GM12878 (cell line): ENCODE measurements around the gene SEMA3D. TPM values are rescaled to one million over a fixed set of nuclear protein-coding genes. Genes with fewer than 3 reads are reported as not detected.

Source experiments
- ATAC-seq: fragments of 200-7000 bp; cut with Tn5 transposase; 3 replicates; pipeline ENCODE4 v1.9.1; 2020; ENCODE audit warnings: mild to moderate bottlenecking, moderate library complexity
- BruUV-seq: library from RNA; stranded (reverse); fragments of 400-500 nt; replicated peaks from 2 replicates; lab custom pipeline; 2021; lab: Mats Ljungman, UMichigan
- CTCF ChIA-PET: fragments of 300-600 bp; sonication (Branson Sonifier 250); formaldehyde crosslinking; extraction: SDS; loops from one replicate; lab custom pipeline; 2021; ENCODE audit warnings: inconsistent platforms; lab: Yijun Ruan, JAX
- POLR2A ChIA-PET: fragments of 350-600 bp; formaldehyde crosslinking; extraction: SDS; loops from one replicate; lab custom pipeline; 2021; ENCODE audit warnings: inconsistent platforms; lab: Charles Lee
- RAD21 ChIA-PET: fragments of 300-600 bp; sonication (Branson Sonifier 250); formaldehyde crosslinking; loops from one replicate; lab custom pipeline; 2023; ENCODE audit warnings: antibody characterized with exemption; ENCODE audit not compliant: unreplicated experiment; lab: Charles Lee
- SMC1A ChIA-PET: fragments of 300-600 bp; sonication (Branson Sonifier 250); formaldehyde crosslinking; loops from one replicate; lab custom pipeline; 2023; ENCODE audit not compliant: unreplicated experiment, uncharacterized antibody; lab: Charles Lee
- DNase-seq: peaks from one replicate; pipeline ENCODE4 v3.0.0-alpha.2; 2011; ENCODE audit warnings: low read depth, low spot score
- FAIRE-seq: peaks from 3 replicates; lab custom pipeline; 2011; peaks lifted over from hg19 to GRCh38; lab: Jason Lieb, UNC
- H2AFZ ChIP-seq: 2 replicates; pipeline ENCODE4 v1.6.0; 2011; ENCODE audit warnings: low read depth, low read length, control low read depth; ENCODE audit not compliant: control insufficient read depth
- H3K27ac ChIP-seq: 2 replicates; pipeline ENCODE4 v1.5.1; 2011; ENCODE audit warnings: control low read depth; ENCODE audit not compliant: control insufficient read depth, insufficient read depth
- H3K27me3 ChIP-seq, 2 experiments: replicated peaks in 1 of 2; 2 replicates each; pipeline versions ENCODE4 v1.6.0 to v1.6.1; 2011; ENCODE audit warnings: low read length in 1 of 2; ENCODE audit not compliant: control insufficient read depth in 2 of 2, insufficient read depth in 2 of 2
- H3K36me3 ChIP-seq, 2 experiments: 2 replicates each; pipeline ENCODE4 v1.5.1; 2011; ENCODE audit warnings: low read length in 1 of 2; ENCODE audit not compliant: control insufficient read depth in 2 of 2, insufficient read depth in 2 of 2
- H3K4me1 ChIP-seq: 2 replicates; pipeline ENCODE4 v1.6.1; 2011; ENCODE audit warnings: mild to moderate bottlenecking, low read length, moderate library complexity, mixed read lengths; ENCODE audit not compliant: control insufficient read depth, insufficient read depth
- H3K4me2 ChIP-seq: 2 replicates; pipeline ENCODE4 v1.6.0; 2011; ENCODE audit warnings: control low read depth; ENCODE audit not compliant: control insufficient read depth, insufficient read depth
- H3K4me3 ChIP-seq: fragments of 200-600 bp; sonication (generic); 2 replicates; pipeline ENCODE4 v1.5.1; 2016
- H3K79me2 ChIP-seq: 2 replicates; pipeline ENCODE4 v1.6.0; 2011; ENCODE audit warnings: low read length; ENCODE audit not compliant: control insufficient read depth, insufficient read depth
- H3K9ac ChIP-seq: 2 replicates; pipeline ENCODE4 v1.8.0; 2011; ENCODE audit warnings: low read length, control low read depth, mixed read lengths; ENCODE audit not compliant: control insufficient read depth, insufficient read depth
- H3K9me3 ChIP-seq: replicated peaks from 3 replicates; pipeline ENCODE4 v1.5.1; 2011; ENCODE audit warnings: mild to moderate bottlenecking, low read length; ENCODE audit not compliant: control insufficient read depth, insufficient read depth
- H4K20me1 ChIP-seq: 2 replicates; pipeline ENCODE4 v1.6.0; 2011; ENCODE audit not compliant: control insufficient read depth, insufficient read depth
- ATF7 ChIP-seq: fragments of 450-650 bp; IDR thresholded peaks from 2 replicates; pipeline ENCODE4 v1.6.1; 2016; ENCODE audit warnings: low read depth, mild to moderate bottlenecking
- BRCA1 ChIP-seq: IDR thresholded peaks from 2 replicates; pipeline ENCODE4 v1.6.1; 2011; ENCODE audit warnings: low read depth, low read length, improper control_type of control experiment
- HDAC6 ChIP-seq: fragments of 200-600 bp; sonication (generic); IDR thresholded peaks from one replicate; pipeline ENCODE4 v1.8.0; 2017; ENCODE audit warnings: antibody characterized with exemption; ENCODE audit not compliant: unreplicated experiment
- MTA3 ChIP-seq: IDR thresholded peaks from 2 replicates; pipeline ENCODE4 v1.6.1; 2012; ENCODE audit warnings: low read length, inconsistent platforms, borderline replicate concordance
- MXI1 ChIP-seq: fragments of 150-350 bp; IDR thresholded peaks from 2 replicates; pipeline ENCODE4 v1.6.1; 2011; ENCODE audit warnings: low read depth, mild to moderate bottlenecking, inconsistent platforms, low read length, improper control_type of control experiment
- NFIC ChIP-seq: IDR thresholded peaks from 2 replicates; pipeline ENCODE4 v1.6.1; 2012; ENCODE audit warnings: low read depth, mild to moderate bottlenecking, inconsistent platforms, low read length, moderate library complexity
- NR2F1 ChIP-seq: fragments of 450-650 bp; conservative IDR thresholded peaks from 2 replicates; pipeline ENCODE4 v1.6.1; 2017; ENCODE audit warnings: mild to moderate bottlenecking
- PAX8 ChIP-seq: fragments of 450-650 bp; IDR thresholded peaks from 2 replicates; pipeline ENCODE4 v1.6.1; 2017; ENCODE audit warnings: mild to moderate bottlenecking, moderate library complexity
- RFX5 ChIP-seq: IDR thresholded peaks from 2 replicates; pipeline ENCODE4 v1.6.1; 2011; ENCODE audit warnings: low read depth, low read length, improper control_type of control experiment
- TCF12 ChIP-seq: IDR thresholded peaks from 2 replicates; pipeline ENCODE4 v1.6.1; 2011; ENCODE audit warnings: low read depth, mild to moderate bottlenecking, low read length
- WRNIP1 ChIP-seq: IDR thresholded peaks from 2 replicates; pipeline ENCODE4 v1.6.1; 2011; ENCODE audit warnings: low read depth, low read length, improper control_type of control experiment, borderline replicate concordance
- in situ Hi-C: fragments of 300-500 bp; cut with MboI; formaldehyde crosslinking; loops from 9 replicates; pipeline ENCODE4 v1.14.3; 2018; ENCODE audit warnings: mixed read lengths
- intact Hi-C: fragments of 100-400 bp; cut with micrococcal nuclease; formaldehyde crosslinking; loops from one replicate; pipeline ENCODE4 v1.14.2; 2022; ENCODE audit not compliant: unreplicated experiment
- polyA plus RNA-seq, 11 experiments: library from polyadenylated mRNA; depleted of rRNA in 4 of 11; unstranded in 6 of 11; stranded (reverse) in 5 of 11; fragments of >200 nt; fragmentation: Nextera tagmentation in 4 of 11; fragmentation: Illumina TruSeq in 1 of 11; extraction: Ambion mirVana in 4 of 11; extraction: Trizol in 1 of 11; gene quantifications; 1 replicate in 1 of 11; 2 replicates in 10 of 11; pipeline versions ENCODE4 v1.2.1 to v1.2.3, GENCODE V29; 2011 to 2016; ENCODE audit warnings: inconsistent platforms in 2 of 11, missing spikeins in 2 of 11, low read depth in 1 of 11
- total RNA-seq, 4 experiments: library from RNA; depleted of rRNA in 3 of 4; stranded (reverse); fragments of >200 nt in 3 of 4; fragmentation: Illumina TruSeq in 1 of 4; extraction: Trizol in 1 of 4; gene quantifications; 2 replicates each; pipeline versions ENCODE4 v1.2.1 to v1.2.3, GENCODE V29; 2013 to 2021
- TF ChIP-seq, protein P1 (sequence below): fragments of 450-650 bp; formaldehyde crosslinking; IDR thresholded peaks from 2 replicates; pipeline ENCODE4 v1.4.0; 2020; ENCODE audit warnings: mild to moderate bottlenecking, moderate library complexity

Gene SEMA3D
- total and polyA plus RNA-seq, 10 of the 15 experiments (the other 5 are each of a cell fraction or from before 2014, with no cell fraction given) = 0.04 TPM; not detected in 9

GRCh38 chr7:84998665-84999064 lies 188.2 kb downstream of the SEMA3D start:
- Histone ChIP-seq H3K9me3 (no peaks in the 10 kb centered on the region), H3K4me2 (no peak overlapping the region)
- in situ Hi-C loops = no loop called here
- TF ChIP-seq RFX5 (no peak), MTA3 (no peak), WRNIP1 (no peak), MXI1 (no peak), NR2F1 (no peak), HDAC6 (no peak), BRCA1 (no peak), PAX8 (no peak), NFIC (no peak), TCF12 (no peak), ATF7 (no peak)
- TF ChIP-seq, protein P1, sequence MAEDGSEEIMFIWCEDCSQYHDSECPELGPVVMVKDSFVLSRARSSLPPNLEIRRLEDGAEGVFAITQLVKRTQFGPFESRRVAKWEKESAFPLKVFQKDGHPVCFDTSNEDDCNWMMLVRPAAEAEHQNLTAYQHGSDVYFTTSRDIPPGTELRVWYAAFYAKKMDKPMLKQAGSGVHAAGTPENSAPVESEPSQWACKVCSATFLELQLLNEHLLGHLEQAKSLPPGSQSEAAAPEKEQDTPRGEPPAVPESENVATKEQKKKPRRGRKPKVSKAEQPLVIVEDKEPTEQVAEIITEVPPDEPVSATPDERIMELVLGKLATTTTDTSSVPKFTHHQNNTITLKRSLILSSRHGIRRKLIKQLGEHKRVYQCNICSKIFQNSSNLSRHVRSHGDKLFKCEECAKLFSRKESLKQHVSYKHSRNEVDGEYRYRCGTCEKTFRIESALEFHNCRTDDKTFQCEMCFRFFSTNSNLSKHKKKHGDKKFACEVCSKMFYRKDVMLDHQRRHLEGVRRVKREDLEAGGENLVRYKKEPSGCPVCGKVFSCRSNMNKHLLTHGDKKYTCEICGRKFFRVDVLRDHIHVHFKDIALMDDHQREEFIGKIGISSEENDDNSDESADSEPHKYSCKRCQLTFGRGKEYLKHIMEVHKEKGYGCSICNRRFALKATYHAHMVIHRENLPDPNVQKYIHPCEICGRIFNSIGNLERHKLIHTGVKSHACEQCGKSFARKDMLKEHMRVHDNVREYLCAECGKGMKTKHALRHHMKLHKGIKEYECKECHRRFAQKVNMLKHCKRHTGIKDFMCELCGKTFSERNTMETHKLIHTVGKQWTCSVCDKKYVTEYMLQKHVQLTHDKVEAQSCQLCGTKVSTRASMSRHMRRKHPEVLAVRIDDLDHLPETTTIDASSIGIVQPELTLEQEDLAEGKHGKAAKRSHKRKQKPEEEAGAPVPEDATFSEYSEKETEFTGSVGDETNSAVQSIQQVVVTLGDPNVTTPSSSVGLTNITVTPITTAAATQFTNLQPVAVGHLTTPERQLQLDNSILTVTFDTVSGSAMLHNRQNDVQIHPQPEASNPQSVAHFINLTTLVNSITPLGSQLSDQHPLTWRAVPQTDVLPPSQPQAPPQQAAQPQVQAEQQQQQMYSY (CRISPR knock-in tag) = no peak
- TF ChIP-seq, all 136 proteins: peak for 0
- Histone ChIP-seq H3K27me3 (no peaks in the 10 kb centered on the region), H3K79me2 (no peaks in the 10 kb centered on the region), H3K4me1 (no peaks in the 10 kb centered on the region), H3K36me3 (no peaks in the 10 kb centered on the region), H3K4me3 (no peak overlapping the region), H3K9ac (no peak overlapping the region), H3K27ac (no peak overlapping the region), H4K20me1 (no peaks in the 10 kb centered on the region), H2AFZ (no peak overlapping the region)
- POLR2A ChIA-PET = no interaction called here
- SMC1A ChIA-PET = interaction anchor here (1.6 kb wide), 1 partner anchor 13 kb away, joined by 4 read pairs; no protein-coding TSS in a partner anchor
- FAIRE-seq (no peak), DNase-seq (no peak), ATAC-seq (no peak)
- intact Hi-C loops = no loop called here
- no TSS peak for BruUV-seq
- RAD21 ChIA-PET = no interaction called here
- CTCF ChIA-PET = interaction anchor here (1.0 to 1.1 kb wide), 2 partner anchors 11 to 24 kb away, joined by 3 read pairs; no protein-coding TSS in a partner anchor
